Subcutaneous abdominal adipose tissue (tissue), 5 donors: ENCODE results near the gene BRD8.

Source experiments
- H3K27ac ChIP-seq: one replicate; pipeline ENCODE4 v1.7.0; 2013; ENCODE audit warnings: low read depth, mild to moderate bottlenecking, inconsistent platforms, low read length, moderate library complexity
- H3K27me3 ChIP-seq, 5 donors: one replicate each; pipeline ENCODE4 v1.7.0; 2013; ENCODE audit warnings: low read length in 5 of 5, inconsistent platforms in 1 of 5; ENCODE audit not compliant: control insufficient read depth in 5 of 5, insufficient read depth in 4 of 5
- H3K36me3 ChIP-seq, 5 donors: one replicate each; pipeline ENCODE4 v1.7.0; 2013; ENCODE audit warnings: low read length in 5 of 5; ENCODE audit not compliant: control insufficient read depth in 5 of 5, insufficient read depth in 5 of 5
- H3K4me1 ChIP-seq, 5 donors: one replicate each; pipeline ENCODE4 v1.7.0; 2013; ENCODE audit warnings: low read length in 5 of 5, mild to moderate bottlenecking in 3 of 5, moderate library complexity in 1 of 5; ENCODE audit not compliant: control insufficient read depth in 5 of 5, insufficient read depth in 5 of 5
- H3K4me3 ChIP-seq, 5 donors: one replicate each; pipeline ENCODE4 v1.7.0; 2013; ENCODE audit warnings: low read length in 5 of 5, low read depth in 1 of 5
- H3K9ac ChIP-seq, 5 donors: one replicate each; pipeline ENCODE4 v1.7.0; 2013; ENCODE audit warnings: low read length in 5 of 5, mild to moderate bottlenecking in 4 of 5, moderate library complexity in 3 of 5
- H3K9me3 ChIP-seq, 5 donors: one replicate each; pipeline ENCODE4 v1.7.0; 2013; ENCODE audit warnings: low read length in 5 of 5; ENCODE audit not compliant: control insufficient read depth in 5 of 5
- donor health status: healthy.
- donor health status: healthy.
- donor health status: healthy.
- donor health status: healthy.
- donor health status: healthy.

The BRD8 gene

GRCh38 chr5:138138949-138139780 lies 39.3 kb downstream of the BRD8 start, which contains the start of gene NME5:
TSS of gene NME5 (minus strand) at chr5:138139428. CDS start at chr5:138138780, 648 bp downstream.
- H3K9ac ChIP-seq = peak within 1 kb of the TSS in 2 of 5 donors; percentile 44 to 66
- H3K27ac ChIP-seq = no peak within 1 kb of the TSS
- H3K36me3 ChIP-seq = no peaks in the 10 kb centered on the region
- no peaks in the 10 kb centered on the region for H3K9me3 ChIP-seq
- peaks cover 0 to 10% (median 3%) of the 10 kb centered on the region in 5 donors for H3K4me1 ChIP-seq
- H3K27me3 ChIP-seq = no peaks in the 10 kb centered on the region
- H3K4me3 ChIP-seq = peak within 1 kb of the TSS; percentile 65 to 93 (median 71)

- Histone ChIP-seq H3K27me3 (no peaks in the 10 kb centered on the region), H3K36me3 (no peaks in the 10 kb centered on the region), H3K4me3 (no peak overlapping the region), H3K9ac (no peak overlapping the region), H3K4me1 (peaks cover 0 to 7% (median 0%) of the 10 kb centered on the region in 5 donors), H3K9me3 (no peaks in the 10 kb centered on the region), H3K27ac (no peak overlapping the region)
Observed at GRCh38 chr5:138132543-138132942, 45.9 kb downstream of the BRD8 start.

DNA sequence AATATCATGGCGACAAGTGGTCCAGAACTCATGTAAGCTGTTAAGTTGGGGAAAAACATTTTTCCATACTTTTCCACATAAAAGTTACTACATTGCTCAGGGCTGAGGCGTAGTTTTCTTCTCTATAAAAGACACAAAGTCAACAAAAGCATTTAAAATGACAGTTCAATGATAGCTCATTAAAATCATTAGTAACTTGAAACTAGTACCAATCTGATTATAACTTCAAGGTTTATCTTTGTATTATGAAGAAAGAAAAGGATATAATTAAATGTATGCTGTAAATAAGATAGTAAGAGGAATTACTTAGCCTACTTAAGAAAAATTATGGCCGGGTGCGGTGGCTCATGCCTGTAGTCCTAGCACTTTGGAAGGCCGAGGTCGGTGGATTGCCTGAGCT lies 49.1 kb downstream of the BRD8 start:
- Histone ChIP-seq H3K4me1 (peaks cover 0 to 7% (median 0%) of the 10 kb centered on the region in 5 donors), H3K36me3 (no peaks in the 10 kb centered on the region), H3K9ac (no peak overlapping the region), H3K9me3 (no peaks in the 10 kb centered on the region), H3K4me3 (no peak overlapping the region), H3K27me3 (no peaks in the 10 kb centered on the region), H3K27ac (no peak overlapping the region)

GRCh38 chr5:138128334-138128733 lies 50.1 kb downstream of the BRD8 start:
- Histone ChIP-seq H3K9ac (no peak overlapping the region), H3K36me3 (no peaks in the 10 kb centered on the region), H3K27me3 (no peaks in the 10 kb centered on the region), H3K4me1 (peaks cover 0 to 6% (median 0%) of the 10 kb centered on the region in 5 donors), H3K9me3 (no peaks in the 10 kb centered on the region), H3K27ac (no peak overlapping the region), H3K4me3 (no peak overlapping the region)

DNA sequence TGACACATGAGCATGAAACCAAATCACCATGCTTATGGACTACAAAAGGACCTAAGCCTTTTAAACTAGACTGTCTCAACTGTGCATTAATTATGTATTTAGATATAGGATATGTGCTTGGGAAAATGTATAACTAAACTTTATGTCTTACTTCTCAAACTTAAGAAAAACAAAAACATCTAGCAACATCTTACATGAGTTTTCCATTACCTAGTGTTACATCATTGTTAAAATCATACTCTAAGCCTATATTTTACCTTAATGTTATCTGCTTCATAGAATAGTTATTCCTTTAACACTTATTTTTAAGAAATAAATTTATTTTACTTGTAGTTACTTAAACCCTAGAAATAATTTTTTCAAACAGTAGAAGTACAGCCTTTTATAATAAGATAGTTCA lies 63.2 kb downstream of the BRD8 start:
- no peak overlapping the region for H3K27ac ChIP-seq
- no peaks in the 10 kb centered on the region for H3K9me3 ChIP-seq
- H3K4me3 ChIP-seq = no peak overlapping the region
- no peak overlapping the region for H3K9ac ChIP-seq
- H3K4me1 ChIP-seq = no peaks in the 10 kb centered on the region
- no peaks in the 10 kb centered on the region for H3K36me3 ChIP-seq
- H3K27me3 ChIP-seq = peaks cover 0 to 5% (median 0%) of the 10 kb centered on the region in 5 donors

GRCh38 chr5:138111937-138112336 lies 66.5 kb downstream of the BRD8 start:
- Histone ChIP-seq H3K27ac (no peak overlapping the region), H3K27me3 (peaks cover 0 to 5% (median 0%) of the 10 kb centered on the region in 5 donors), H3K9me3 (no peaks in the 10 kb centered on the region), H3K9ac (no peak overlapping the region), H3K4me3 (no peak overlapping the region), H3K36me3 (no peaks in the 10 kb centered on the region), H3K4me1 (no peaks in the 10 kb centered on the region)

DNA sequence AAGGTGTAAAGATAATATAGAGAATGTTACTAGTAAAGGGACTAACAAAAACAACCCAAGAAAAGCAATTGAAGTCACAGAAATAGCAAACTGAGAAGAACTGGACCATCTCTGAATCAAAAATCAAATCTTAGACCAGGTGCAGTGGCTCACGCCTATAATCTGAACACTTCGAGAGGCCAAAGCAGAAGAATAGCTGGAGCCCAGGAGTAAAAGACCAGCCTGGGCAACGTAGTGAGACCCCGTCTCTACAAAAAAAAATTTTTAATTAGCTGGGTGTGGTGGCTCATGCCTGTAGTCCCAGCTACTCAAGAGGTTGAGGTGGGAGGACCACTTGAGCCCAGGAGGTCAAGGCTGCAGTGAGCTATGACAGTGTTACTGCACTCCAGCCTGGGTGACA lies 67.2 kb downstream of the BRD8 start:
- Histone ChIP-seq H3K4me3 (no peak overlapping the region), H3K9me3 (no peaks in the 10 kb centered on the region), H3K27me3 (peaks cover 0 to 5% (median 0%) of the 10 kb centered on the region in 5 donors), H3K36me3 (no peaks in the 10 kb centered on the region), H3K9ac (no peak overlapping the region), H3K4me1 (no peaks in the 10 kb centered on the region), H3K27ac (no peak overlapping the region)

- H3K36me3 ChIP-seq = no peaks in the 10 kb centered on the region
- no peak overlapping the region for H3K4me3 ChIP-seq
- H3K27me3 ChIP-seq = peaks cover 0 to 5% (median 0%) of the 10 kb centered on the region in 5 donors
- no peak overlapping the region for H3K9ac ChIP-seq
- H3K4me1 ChIP-seq = no peaks in the 10 kb centered on the region
- H3K9me3 ChIP-seq = no peaks in the 10 kb centered on the region
- H3K27ac ChIP-seq = no peak overlapping the region
Observed at GRCh38 chr5:138110266-138110963, 68.0 kb downstream of the BRD8 start.

DNA sequence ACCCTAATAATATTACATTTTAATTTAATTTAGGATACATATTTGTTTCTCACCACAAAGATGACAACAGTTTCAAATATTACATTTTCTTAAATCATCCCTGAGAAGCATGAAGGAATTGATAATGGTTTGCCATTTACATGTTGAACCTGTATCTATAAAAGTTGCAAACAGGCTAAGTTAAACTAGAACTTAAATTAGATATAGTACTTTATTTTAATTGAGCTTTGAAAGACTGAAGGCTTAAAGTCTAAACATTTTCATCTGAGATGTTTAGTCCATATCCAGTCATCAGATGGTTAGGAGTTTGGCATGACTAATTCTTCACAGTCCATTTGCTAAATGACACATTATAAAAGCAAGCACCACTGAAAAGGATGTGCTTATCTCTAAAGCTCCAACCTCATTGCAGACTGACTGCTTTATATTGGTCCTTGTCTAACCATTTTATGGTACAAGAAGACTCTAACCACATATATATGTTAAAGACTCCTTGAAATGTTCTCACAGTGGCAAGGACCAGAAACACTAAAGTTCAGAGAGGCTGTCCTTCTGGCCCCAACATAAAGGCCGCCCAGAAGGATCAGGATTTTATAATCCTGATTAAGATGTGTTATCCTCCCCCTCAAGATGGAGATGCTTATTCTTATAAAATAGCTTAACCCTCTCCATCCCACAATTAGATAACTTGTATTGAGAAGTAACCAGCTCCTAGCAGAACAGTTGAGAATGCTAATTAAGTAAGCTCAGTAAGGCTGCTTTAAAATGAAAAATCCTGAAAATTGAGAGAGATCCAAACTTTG lies 68.8 kb downstream of the BRD8 start:
- Histone ChIP-seq H3K27me3 (peaks cover 0 to 5% (median 0%) of the 10 kb centered on the region in 5 donors), H3K4me3 (no peak overlapping the region), H3K9ac (no peak overlapping the region), H3K4me1 (no peaks in the 10 kb centered on the region), H3K36me3 (no peaks in the 10 kb centered on the region), H3K27ac (no peak overlapping the region), H3K9me3 (no peaks in the 10 kb centered on the region)
